PC-3 (cell line): ENCODE measurements around the gene SLC38A6. TPM values are rescaled to one million over a fixed set of nuclear protein-coding genes. Genes with fewer than 3 reads are reported as not detected.

Source experiments
- ATAC-seq: fragments of 200-7000 bp; cut with Tn5 transposase; 2 replicates; pipeline ENCODE4 v1.9.1; 2020; ENCODE audit warnings: mild to moderate bottlenecking, moderate library complexity
- BruUV-seq: library from RNA; stranded (reverse); fragments of 400-500 nt; replicated peaks from 2 replicates; lab custom pipeline; 2021; lab: Mats Ljungman, UMichigan
- CTCF ChIA-PET: fragments of 300-600 bp; sonication (Branson Sonifier 250); formaldehyde crosslinking; loops from one replicate; lab custom pipeline; 2022; ENCODE audit warnings: antibody characterized with exemption; lab: Charles Lee
- POLR2A ChIA-PET: fragments of 300-600 bp; sonication (Branson Sonifier 250); formaldehyde crosslinking; loops from one replicate; lab custom pipeline; 2022; ENCODE audit warnings: antibody characterized with exemption; ENCODE audit not compliant: unreplicated experiment; lab: Charles Lee
- DNase-seq: peaks from one replicate; pipeline ENCODE4 v3.0.0-alpha.2; 2015
- H2AFZ ChIP-seq: fragments of 300-600 bp; sonication (generic); 2 replicates; pipeline ENCODE4 v1.6.0; 2016; ENCODE audit warnings: antibody characterized with exemption, low read length
- H3F3A ChIP-seq: fragments of 300-600 bp; sonication (generic); one replicate; pipeline ENCODE4 v1.6.0; 2017; ENCODE audit warnings: antibody characterized with exemption, low read length, control low read depth, mild to moderate bottlenecking; ENCODE audit not compliant: unreplicated experiment
- H3K27ac ChIP-seq: fragments of 300-600 bp; sonication (generic); 2 replicates; pipeline ENCODE4 v1.5.1; 2016; ENCODE audit warnings: mild to moderate bottlenecking, low read length
- H3K27me3 ChIP-seq: fragments of 300-600 bp; sonication (generic); 2 replicates; pipeline ENCODE4 v1.6.1; 2016; ENCODE audit warnings: low read length, mixed read lengths
- H3K36me3 ChIP-seq: fragments of 300-600 bp; sonication (generic); 2 replicates; pipeline ENCODE4 v1.6.1; 2016; ENCODE audit warnings: low read depth, mixed run types, low read length, mixed read lengths
- H3K4me1 ChIP-seq: fragments of 300-600 bp; sonication (generic); 2 replicates; pipeline ENCODE4 v1.5.1; 2016; ENCODE audit warnings: low read length; ENCODE audit not compliant: insufficient read depth
- H3K4me2 ChIP-seq: fragments of 300-600 bp; sonication (generic); 2 replicates; pipeline ENCODE4 v1.6.0; 2016; ENCODE audit warnings: low read length
- H3K4me3 ChIP-seq: fragments of 300-600 bp; sonication (generic); 2 replicates; pipeline ENCODE4 v1.5.1; 2016; ENCODE audit warnings: mild to moderate bottlenecking, low read length, mixed read lengths
- H3K79me2 ChIP-seq: fragments of 300-600 bp; sonication (generic); 2 replicates; pipeline ENCODE4 v1.6.1; 2017; ENCODE audit warnings: low read length, mixed read lengths
- H3K9ac ChIP-seq: fragments of 300-600 bp; sonication (generic); 2 replicates; pipeline ENCODE4 v1.6.0; 2016; ENCODE audit warnings: mild to moderate bottlenecking, low read length
- H3K9me2 ChIP-seq: fragments of 300-600 bp; sonication (generic); replicated peaks from 2 replicates; pipeline ENCODE4 v1.6.1; 2016; ENCODE audit warnings: mixed run types, low read length, mixed read lengths
- H3K9me3 ChIP-seq: fragments of 300-600 bp; sonication (generic); 2 replicates; pipeline ENCODE4 v1.6.1; 2016; ENCODE audit warnings: low read length, mixed read lengths
- H4K20me1 ChIP-seq: fragments of 300-600 bp; sonication (generic); 2 replicates; pipeline ENCODE4 v1.6.1; 2016; ENCODE audit warnings: low read length, mixed read lengths
- CTCF ChIP-seq: fragments of 300-600 bp; sonication (generic); conservative IDR thresholded peaks from 2 replicates; pipeline ENCODE4 v1.5.1; 2017; ENCODE audit warnings: antibody characterized with exemption, low read depth, mild to moderate bottlenecking, low read length
- EZH2 ChIP-seq: fragments of 300-600 bp; sonication (generic); IDR thresholded peaks from one replicate; pipeline ENCODE4 v1.6.1; 2017; ENCODE audit warnings: antibody characterized with exemption, mild to moderate bottlenecking, low read length; ENCODE audit not compliant: unreplicated experiment
- EZH2phosphoT487 ChIP-seq: fragments of 300-600 bp; sonication (generic); IDR thresholded peaks from 2 replicates; pipeline ENCODE4 v1.6.1; 2018; ENCODE audit warnings: mild to moderate bottlenecking, antibody characterized with exemption, low read length, borderline replicate concordance
- intact Hi-C: fragments of 100-400 bp; cut with micrococcal nuclease; formaldehyde crosslinking; loops from 2 replicates; pipeline ENCODE4 v1.9.0; 2023
- total RNA-seq: library from RNA; depleted of rRNA; stranded (reverse); fragments of >200 nt; gene quantifications from 2 replicates; pipeline ENCODE4 v1.2.3, GENCODE V29; 2014

SLC38A6 gene
- total RNA-seq, 1 experiment from 2014 or later, result 28.0 TPM

- no peaks in the 10 kb centered on the region for H3K27me3 ChIP-seq
- no peak overlapping the region for H3K4me3 ChIP-seq
- H4K20me1 ChIP-seq, result no peaks in the 10 kb centered on the region
- no peak overlapping the region for H3K4me2 ChIP-seq
- peaks cover 4% of the 10 kb centered on the region for H3F3A ChIP-seq
- H3K79me2 ChIP-seq, result no peaks in the 10 kb centered on the region
- no peak for DNase-seq
- no peaks in the 10 kb centered on the region for H3K9me2 ChIP-seq
- H3K9me3 ChIP-seq, result no peaks in the 10 kb centered on the region
- ATAC-seq, result no peak
- H3K9ac ChIP-seq, result no peak overlapping the region
- BruUV-seq, result no TSS peak
- peaks cover 5% of the 10 kb centered on the region; the same call in 1 of the 2 replicates for H3K4me1 ChIP-seq
- ChIA-PET CTCF (no interaction called here), POLR2A (interaction anchor here (0.6 kb wide), 1 partner anchor 652 kb away, joined by 3 read pairs; no protein-coding TSS in a partner anchor)
- H2AFZ ChIP-seq, result no peak overlapping the region
- no peak for TF ChIP-seq CTCF
- no peak for TF ChIP-seq EZH2
- no peak for TF ChIP-seq EZH2phosphoT487
- no peak overlapping the region for H3K27ac ChIP-seq
- intact Hi-C loops, result loop anchor here (5.0 kb wide), 3 partner anchors 161 to 321 kb away; partner anchors contain the start of gene SIX1
- H3K36me3 ChIP-seq, result no peaks in the 10 kb centered on the region; the same call in 1 of the 2 replicates
Measured at GRCh38 chr14:60968099-60968498, 12.9 kb upstream of the SLC38A6 start.

- no peaks in the 10 kb centered on the region for H3K9me3 ChIP-seq
- intact Hi-C loops, result loop anchor here (5.0 kb wide), 3 partner anchors 161 to 321 kb away; partner anchors contain the start of gene SIX1
Measured at GRCh38 chr14:60968671-60969070, 12.4 kb upstream of the SLC38A6 start.

More at GRCh38 chr14:60968671-60969070, 12.4 kb upstream of the SLC38A6 start:
- H3K36me3 ChIP-seq, result peaks cover under 1% of the 10 kb centered on the region; the same call in 1 of the 2 replicates
- no peaks in the 10 kb centered on the region for H3K79me2 ChIP-seq
- no peaks in the 10 kb centered on the region for H3K9me2 ChIP-seq
- peaks cover 5% of the 10 kb centered on the region; the same call in 1 of the 2 replicates for H3K4me1 ChIP-seq
- no peak for DNase-seq
- no peak overlapping the region for H3K27ac ChIP-seq
- H4K20me1 ChIP-seq, result no peaks in the 10 kb centered on the region
- no peak for ATAC-seq
- H3K9ac ChIP-seq, result no peak overlapping the region
- peaks cover 4% of the 10 kb centered on the region for H3F3A ChIP-seq
- no peak overlapping the region for H3K4me2 ChIP-seq
- no peak overlapping the region for H3K4me3 ChIP-seq
- TF ChIP-seq CTCF (no peak), EZH2phosphoT487 (no peak), EZH2 (no peak)
- CTCF ChIA-PET, result interaction anchor here (0.7 kb wide), 1 partner anchor 349 kb away, joined by 3 read pairs; no protein-coding TSS in a partner anchor
- no peak overlapping the region for H2AFZ ChIP-seq
- no peaks in the 10 kb centered on the region for H3K27me3 ChIP-seq
- no TSS peak for BruUV-seq
- POLR2A ChIA-PET, result interaction anchor here (0.6 kb wide), 1 partner anchor 651 kb away, joined by 3 read pairs; no protein-coding TSS in a partner anchor
